Fibroblast of villous mesenchyme (primary cell): Measurements from ENCODE around the gene POLH. TPM values are rescaled to one million over a fixed set of nuclear protein-coding genes. Genes with fewer than 3 reads are reported as not detected.
"Not testable (repeated sequence)": the region's sequence is repeated elsewhere in the genome, so short reads cannot be mapped to it uniquely, and the experiment has no call there.

Experiments
- DNase-seq: peaks from one replicate; pipeline ENCODE4 v3.0.0-alpha.2; 2010; ENCODE audit warnings: low read depth
- H3K4me3 ChIP-seq: 2 replicates; pipeline ENCODE4 v1.5.1; 2011; ENCODE audit warnings: low read depth, mild to moderate bottlenecking, low read length
- total RNA-seq: library from RNA; depleted of rRNA; stranded (reverse); fragments of >200 nt; gene quantifications from 2 replicates; pipeline ENCODE4 v1.2.3, GENCODE V29; 2012
- TF ChIP-seq, protein P1 (sequence below): IDR thresholded peaks from 2 replicates; pipeline ENCODE4 v1.5.1; 2012; ENCODE audit warnings: low read depth, mild to moderate bottlenecking, low read length; ENCODE audit not compliant: insufficient read depth

POLH gene
- total RNA-seq, 1 donor = 40.6 TPM

DNA sequence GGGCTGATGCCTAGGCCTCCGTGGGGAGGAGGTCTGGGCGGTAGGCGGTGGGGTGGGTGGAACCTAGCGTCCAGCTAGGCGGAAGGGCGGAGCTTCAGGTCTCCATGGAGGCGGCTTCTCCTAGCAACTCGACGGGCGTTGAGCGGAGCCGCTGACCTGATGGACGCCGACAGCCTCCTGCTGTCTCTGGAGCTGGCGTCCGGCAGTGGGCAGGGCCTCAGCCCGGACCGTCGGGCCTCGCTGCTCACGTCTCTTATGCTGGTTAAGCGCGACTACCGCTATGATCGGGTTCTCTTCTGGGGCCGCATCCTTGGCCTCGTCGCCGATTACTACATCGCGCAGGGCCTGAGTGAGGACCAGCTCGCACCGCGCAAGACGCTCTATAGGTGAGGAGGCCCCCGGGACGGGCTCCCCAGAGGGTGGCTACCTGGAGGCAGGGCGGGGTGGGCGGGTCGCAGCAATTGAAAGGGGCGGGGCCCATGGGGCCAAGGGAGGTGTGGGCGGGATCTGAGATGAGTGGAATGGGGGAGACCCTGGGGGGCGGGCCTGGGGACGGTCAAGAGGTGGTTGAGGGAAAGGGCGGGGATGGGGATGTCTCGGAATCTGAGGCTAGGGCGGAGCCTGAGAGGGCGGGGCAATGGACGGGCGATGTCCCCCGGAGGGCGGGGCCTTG, 69.1 kb downstream of the POLH start, which contains the start of gene RSPH9:
Gene RSPH9, plus strand, starts transcription at position 97 of the 673 bp plus-strand sequence. Its CDS starts 63 bp downstream, at position 160.
- peak within 1 kb of the TSS; percentile 69 for H3K4me3 ChIP-seq
- TF ChIP-seq, protein P1, sequence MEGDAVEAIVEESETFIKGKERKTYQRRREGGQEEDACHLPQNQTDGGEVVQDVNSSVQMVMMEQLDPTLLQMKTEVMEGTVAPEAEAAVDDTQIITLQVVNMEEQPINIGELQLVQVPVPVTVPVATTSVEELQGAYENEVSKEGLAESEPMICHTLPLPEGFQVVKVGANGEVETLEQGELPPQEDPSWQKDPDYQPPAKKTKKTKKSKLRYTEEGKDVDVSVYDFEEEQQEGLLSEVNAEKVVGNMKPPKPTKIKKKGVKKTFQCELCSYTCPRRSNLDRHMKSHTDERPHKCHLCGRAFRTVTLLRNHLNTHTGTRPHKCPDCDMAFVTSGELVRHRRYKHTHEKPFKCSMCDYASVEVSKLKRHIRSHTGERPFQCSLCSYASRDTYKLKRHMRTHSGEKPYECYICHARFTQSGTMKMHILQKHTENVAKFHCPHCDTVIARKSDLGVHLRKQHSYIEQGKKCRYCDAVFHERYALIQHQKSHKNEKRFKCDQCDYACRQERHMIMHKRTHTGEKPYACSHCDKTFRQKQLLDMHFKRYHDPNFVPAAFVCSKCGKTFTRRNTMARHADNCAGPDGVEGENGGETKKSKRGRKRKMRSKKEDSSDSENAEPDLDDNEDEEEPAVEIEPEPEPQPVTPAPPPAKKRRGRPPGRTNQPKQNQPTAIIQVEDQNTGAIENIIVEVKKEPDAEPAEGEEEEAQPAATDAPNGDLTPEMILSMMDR = no peak
- peak; percentile 79 for DNase-seq

DNA sequence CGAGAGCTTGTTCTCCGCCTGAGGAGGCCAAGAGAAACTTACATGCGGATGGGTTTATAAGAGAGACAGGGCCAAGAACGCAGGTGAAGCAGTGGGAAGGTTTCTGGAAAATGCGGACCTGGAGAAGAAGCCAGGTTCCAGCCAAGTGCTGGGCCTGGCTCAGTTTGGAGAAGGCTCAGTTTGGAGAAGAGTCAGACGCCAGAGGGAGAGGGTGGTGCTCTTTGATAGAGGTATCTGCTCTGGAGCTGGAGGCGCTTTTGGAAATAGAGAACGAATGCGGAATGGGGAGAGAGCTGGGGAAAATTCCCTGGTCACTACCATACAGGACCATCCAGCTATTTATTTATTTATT, 69.6 kb downstream of the POLH start:
- TF ChIP-seq, protein P1 = no peak
- DNase-seq = no peak
- H3K4me3 ChIP-seq = peak overlapping the region; percentile 69

DNA sequence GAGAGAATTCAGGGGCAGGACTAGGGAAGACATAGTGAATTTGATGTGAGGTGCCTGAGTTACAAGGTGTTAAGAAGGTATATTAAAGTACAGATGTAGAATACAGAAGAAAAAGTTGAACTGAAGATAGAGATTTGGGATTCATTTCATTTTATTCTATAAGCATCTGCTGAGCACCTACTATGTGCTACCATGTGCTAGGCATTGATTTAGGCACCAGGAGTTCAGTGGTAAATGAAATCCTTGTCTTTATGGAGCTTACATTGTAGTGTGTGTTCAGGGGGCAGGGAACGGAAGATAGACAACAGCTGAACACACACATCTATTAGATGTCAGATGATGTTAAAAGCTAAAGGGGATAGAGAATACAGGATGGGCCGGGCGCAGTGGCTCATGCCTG, 71.6 kb downstream of the POLH start:
- no peak for DNase-seq
- no peak overlapping the region for H3K4me3 ChIP-seq
- TF ChIP-seq, protein P1 = no peak

DNA sequence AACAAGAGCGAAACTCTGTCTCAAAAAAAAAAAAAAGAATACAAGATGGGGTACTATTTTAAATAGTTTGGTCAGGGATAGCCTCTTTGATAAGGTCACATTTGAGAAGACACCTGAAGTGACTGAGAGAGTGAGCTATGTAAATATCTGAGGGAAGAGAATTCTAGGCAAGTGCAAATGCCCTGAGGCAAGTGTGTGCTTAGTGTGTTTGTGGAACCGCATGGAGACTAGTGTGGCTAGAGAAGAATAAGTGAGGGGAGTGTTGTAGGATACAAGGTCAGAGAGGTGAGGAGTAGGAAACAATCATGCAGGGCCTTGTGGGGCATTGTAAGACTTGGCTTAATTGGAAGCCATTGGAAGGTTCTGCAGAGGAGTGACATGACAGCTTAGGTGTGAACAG, 72.3 kb downstream of the POLH start:
- TF ChIP-seq, protein P1 = no peak
- no peak overlapping the region for H3K4me3 ChIP-seq
- DNase-seq = no peak

DNA sequence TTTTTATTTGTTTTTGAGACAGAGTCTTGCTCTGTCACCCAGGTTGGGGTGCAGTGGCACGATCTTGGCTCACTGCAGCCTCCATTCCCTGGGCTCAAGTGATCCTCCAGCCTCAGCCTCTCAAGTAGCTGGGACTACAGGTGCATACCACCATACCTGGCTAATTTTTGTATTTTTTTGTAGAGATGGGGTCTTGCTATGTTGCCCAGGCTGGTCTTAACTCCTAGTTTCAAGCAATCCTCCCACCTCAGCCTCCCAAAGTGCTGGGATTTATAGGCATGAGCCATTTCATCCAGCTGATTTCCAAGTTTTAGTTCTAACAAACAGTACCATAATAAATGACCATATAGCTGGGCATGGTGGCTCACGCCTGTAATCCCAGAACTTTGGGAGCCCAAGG, 76.8 kb downstream of the POLH start:
- not testable (repeated sequence) for H3K4me3 ChIP-seq, DNase-seq

DNA sequence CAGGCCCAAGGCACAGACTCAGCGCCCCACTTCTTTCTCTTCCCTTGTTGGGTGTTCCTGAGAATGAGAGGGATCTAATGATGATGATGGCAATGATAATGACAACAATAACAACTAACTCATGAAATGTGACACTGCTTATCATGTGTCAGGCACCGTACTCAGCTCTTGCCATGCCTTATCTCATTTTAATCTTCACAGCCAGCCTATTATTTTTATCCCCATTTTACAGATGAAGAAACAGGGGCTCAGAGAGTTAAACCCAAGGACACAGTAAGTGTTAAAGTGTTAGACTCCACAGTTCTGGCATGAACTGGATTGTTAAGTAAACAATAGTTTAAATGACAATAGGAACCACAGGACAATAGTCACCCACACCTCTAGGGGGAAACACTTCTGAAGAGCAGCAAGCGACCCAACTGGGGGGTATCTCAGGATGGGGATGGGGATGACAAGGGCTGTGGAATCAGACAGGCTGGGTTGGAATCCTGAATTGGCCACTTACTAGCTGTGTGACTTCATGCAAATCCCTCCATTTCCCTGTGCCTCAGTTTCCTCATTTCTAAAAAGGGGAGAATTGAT, 81.3 kb downstream of the POLH start:
- H3K4me3 ChIP-seq = no peak overlapping the region
- TF ChIP-seq, protein P1 = no peak
- no peak for DNase-seq

DNA sequence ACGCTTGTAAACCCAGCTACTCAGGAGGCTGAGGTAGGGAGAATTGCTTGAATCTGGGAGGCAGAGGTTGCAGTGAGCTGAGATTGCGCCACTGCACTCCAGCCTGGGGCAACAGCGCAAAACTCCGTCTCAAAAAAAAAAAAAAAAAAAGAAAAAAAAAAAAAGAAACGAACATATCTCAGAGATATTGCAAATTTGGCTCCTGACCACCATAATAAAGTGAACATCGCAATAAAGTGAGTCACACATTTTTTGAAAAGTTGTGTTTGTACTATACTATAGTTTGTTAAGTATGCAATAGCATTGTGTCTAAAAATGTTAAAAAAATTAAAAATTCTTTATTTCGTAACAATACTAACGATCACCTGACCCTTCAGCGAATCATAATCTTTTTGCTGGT, 82.2 kb downstream of the POLH start:
- no peak for DNase-seq
- TF ChIP-seq, protein P1 = no peak
- H3K4me3 ChIP-seq = no peak overlapping the region

DNA sequence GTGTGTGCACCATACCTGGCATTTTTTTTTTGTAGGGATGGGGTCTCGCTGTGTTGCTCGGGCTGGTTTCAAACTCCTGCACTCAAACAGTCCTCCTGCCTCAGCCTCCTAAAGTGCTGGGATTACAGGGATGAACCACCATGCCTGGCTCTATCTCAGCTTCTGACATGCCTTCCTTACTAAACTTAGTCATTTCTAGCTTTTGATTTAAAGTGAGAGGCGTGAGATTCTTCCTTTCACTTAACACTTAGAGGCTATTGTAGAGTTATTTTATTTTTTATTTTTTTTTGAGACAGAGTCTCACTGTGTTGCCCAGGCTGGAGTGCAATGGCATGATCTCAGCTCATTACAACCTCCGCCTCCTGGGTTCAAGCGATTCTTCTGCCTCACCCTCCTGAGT, 87.0 kb downstream of the POLH start:
- DNase-seq, H3K4me3 ChIP-seq: not testable (repeated sequence)
